A549 (cell line): Measurements from ENCODE around the gene CRACR2B. TPM values are rescaled to one million over a fixed set of nuclear protein-coding genes. Genes with fewer than 3 reads are reported as not detected.

Source experiments
- ATAC-seq, 2 experiments: fragments of 200-7000 bp in 1 of 2; fragments of >200 bp in 1 of 2; cut with Nextera tagmentation in 1 of 2; cut with Tn5 transposase in 1 of 2; 3 replicates each; pipeline versions ENCODE4 v1.8.0 to v1.9.1; 2018 to 2020; ENCODE audit warnings: mild to moderate bottlenecking in 1 of 2, moderate library complexity in 1 of 2
- CTCF ChIA-PET: fragments of 300-600 bp; sonication (Branson Sonifier 250); formaldehyde crosslinking; extraction: SDS; loops from one replicate; lab custom pipeline; 2021; ENCODE audit warnings: antibody characterized with exemption, inconsistent platforms; lab: Yijun Ruan, JAX
- POLR2A ChIA-PET: fragments of 350-600 bp; formaldehyde crosslinking; extraction: SDS; loops from one replicate; lab custom pipeline; 2021; ENCODE audit warnings: antibody characterized with exemption, inconsistent platforms; lab: Yijun Ruan, JAX
- DNase-seq, 2 experiments: peaks; one replicate each; pipeline versions ENCODE4 v3.0.0 to v3.0.0-alpha.2; 2011 to 2016; ENCODE audit warnings: low read depth in 1 of 2, low spot score in 1 of 2
- FAIRE-seq: peaks from 2 replicates; lab custom pipeline; 2011; peaks lifted over from hg19 to GRCh38; lab: Jason Lieb, UNC
- H3K27ac ChIP-seq, 2 experiments: fragments of >200 bp; sonication (Bioruptor Twin); formaldehyde crosslinking; 3 replicates each; pipeline ENCODE4 v1.5.1; 2016 to 2017
- H3K4me1 ChIP-seq: fragments of >200 bp; sonication (Bioruptor Twin); formaldehyde crosslinking; 3 replicates; pipeline ENCODE4 v1.6.1; 2016
- H3K4me2 ChIP-seq: fragments of >200 bp; sonication (Bioruptor Twin); formaldehyde crosslinking; 3 replicates; pipeline ENCODE4 v1.6.1; 2016
- H3K4me3 ChIP-seq: fragments of >200 bp; sonication (Bioruptor Twin); formaldehyde crosslinking; 3 replicates; pipeline ENCODE4 v1.5.1; 2016
- H3K9me3 ChIP-seq: fragments of >200 bp; sonication (Bioruptor Twin); formaldehyde crosslinking; 3 replicates; pipeline ENCODE4 v1.6.1; 2016
- BHLHE40 ChIP-seq: IDR thresholded peaks from 2 replicates; pipeline ENCODE4 v1.6.1; 2012; ENCODE audit warnings: low read depth, low read length, inconsistent platforms
- CBX8 ChIP-seq: fragments of 200-600 bp; sonication (generic); IDR thresholded peaks from 2 replicates; pipeline ENCODE4 v1.6.1; 2016
- ESRRA ChIP-seq: fragments of 150-350 bp; IDR thresholded peaks from 2 replicates; pipeline ENCODE4 v1.6.1; 2014; ENCODE audit warnings: mild to moderate bottlenecking, low read length, borderline replicate concordance
- FOSB ChIP-seq: fragments of 250-450 bp; sonication (Bioruptor Pico); IDR thresholded peaks from 2 replicates; pipeline ENCODE4 v1.5.0; 2020; ENCODE audit warnings: mild to moderate bottlenecking, moderate library complexity
- FOXS1 ChIP-seq: fragments of 250-450 bp; sonication (Bioruptor Pico); IDR thresholded peaks from 2 replicates; pipeline ENCODE4 v1.5.0; 2020; ENCODE audit warnings: mild to moderate bottlenecking, moderate library complexity
- HDAC2 ChIP-seq: fragments of 200-600 bp; sonication (generic); IDR thresholded peaks from 2 replicates; pipeline ENCODE4 v1.6.1; 2016
- JUN ChIP-seq, 2 experiments: fragments of >200 bp; sonication (Bioruptor Twin); formaldehyde crosslinking; IDR thresholded peaks; 2 replicates in 1 of 2; 3 replicates in 1 of 2; pipeline ENCODE4 v1.6.1; 2016 to 2017
- KDM5A ChIP-seq: fragments of 200-600 bp; sonication (generic); IDR thresholded peaks from 2 replicates; pipeline ENCODE4 v1.6.1; 2016; ENCODE audit warnings: antibody characterized with exemption, mild to moderate bottlenecking
- NFE2L2 ChIP-seq: fragments of 150-350 bp; conservative IDR thresholded peaks from 2 replicates; pipeline ENCODE4 v1.6.1; 2014; ENCODE audit warnings: low read length
- POLR2AphosphoS2 ChIP-seq: conservative IDR thresholded peaks from 2 replicates; pipeline ENCODE4 v1.6.1; 2012; ENCODE audit warnings: low read length, improper control_type of control experiment, inconsistent platforms
- RARB ChIP-seq: fragments of 250-450 bp; sonication (Bioruptor Pico); IDR thresholded peaks from 2 replicates; pipeline ENCODE4 v1.8.0; 2021; ENCODE audit warnings: mild to moderate bottlenecking, moderate library complexity
- ZSCAN20 ChIP-seq: fragments of 250-450 bp; sonication (Bioruptor Pico); IDR thresholded peaks from 2 replicates; pipeline ENCODE4 v1.8.0; 2022; ENCODE audit warnings: mild to moderate bottlenecking, moderate library complexity
- WGBS: methylation state at CpG from one replicate; pipeline ENCODE4 v1.1.6; 2017; ENCODE audit errors: missing lambda C conversion rate; 5-methylcytosine and 5-hydroxymethylcytosine counted together
- polyA plus RNA-seq, 4 experiments: library from polyadenylated mRNA; depleted of rRNA in 3 of 4; stranded (reverse); fragments of >200 nt; fragmentation: RNase III in 1 of 4; extraction: RNeasy Plus Mini Kit Qiagen cat#74134 plus additional on column Dnase treatment in 1 of 4; gene quantifications; 2 replicates in 3 of 4; 3 replicates in 1 of 4; pipeline ENCODE4 v1.2.3, GENCODE V29; 2011 to 2017
- TF ChIP-seq, protein P1 (sequence below): fragments of 200-600 bp; sonication (generic); IDR thresholded peaks from 2 replicates; pipeline ENCODE4 v1.6.1; 2016; ENCODE audit warnings: antibody characterized with exemption, mild to moderate bottlenecking, moderate library complexity
- TF ChIP-seq, protein P2 (sequence below): fragments of >200 bp; sonication (Bioruptor Twin); formaldehyde crosslinking; IDR thresholded peaks from 3 replicates; pipeline ENCODE4 v1.6.1; 2016
- TF ChIP-seq, protein P3 (sequence below): IDR thresholded peaks from 2 replicates; pipeline ENCODE4 v1.6.1; 2012
- TF ChIP-seq, protein P4 (sequence below): fragments of 150-350 bp; IDR thresholded peaks from 2 replicates; pipeline ENCODE4 v1.6.1; 2014; ENCODE audit warnings: low read depth, mild to moderate bottlenecking, low read length
- TF ChIP-seq, protein P5 (sequence below): fragments of >200 bp; sonication (Bioruptor Twin); formaldehyde crosslinking; IDR thresholded peaks from 3 replicates; pipeline ENCODE4 v1.5.1; 2016
- TF ChIP-seq, protein P6 (sequence below): IDR thresholded peaks from 2 replicates; pipeline ENCODE4 v1.6.1; 2012
- TF ChIP-seq, protein P7 (sequence below): fragments of 250-450 bp; sonication (Bioruptor Pico); IDR thresholded peaks from 2 replicates; pipeline ENCODE4 v1.5.0; 2021; ENCODE audit warnings: mild to moderate bottlenecking, moderate library complexity, borderline replicate concordance

The CRACR2B gene
- polyA plus RNA-seq, 2 of the 4 experiments (the other 2 are of a cell fraction), result 1.2 to 3.0 TPM

DNA sequence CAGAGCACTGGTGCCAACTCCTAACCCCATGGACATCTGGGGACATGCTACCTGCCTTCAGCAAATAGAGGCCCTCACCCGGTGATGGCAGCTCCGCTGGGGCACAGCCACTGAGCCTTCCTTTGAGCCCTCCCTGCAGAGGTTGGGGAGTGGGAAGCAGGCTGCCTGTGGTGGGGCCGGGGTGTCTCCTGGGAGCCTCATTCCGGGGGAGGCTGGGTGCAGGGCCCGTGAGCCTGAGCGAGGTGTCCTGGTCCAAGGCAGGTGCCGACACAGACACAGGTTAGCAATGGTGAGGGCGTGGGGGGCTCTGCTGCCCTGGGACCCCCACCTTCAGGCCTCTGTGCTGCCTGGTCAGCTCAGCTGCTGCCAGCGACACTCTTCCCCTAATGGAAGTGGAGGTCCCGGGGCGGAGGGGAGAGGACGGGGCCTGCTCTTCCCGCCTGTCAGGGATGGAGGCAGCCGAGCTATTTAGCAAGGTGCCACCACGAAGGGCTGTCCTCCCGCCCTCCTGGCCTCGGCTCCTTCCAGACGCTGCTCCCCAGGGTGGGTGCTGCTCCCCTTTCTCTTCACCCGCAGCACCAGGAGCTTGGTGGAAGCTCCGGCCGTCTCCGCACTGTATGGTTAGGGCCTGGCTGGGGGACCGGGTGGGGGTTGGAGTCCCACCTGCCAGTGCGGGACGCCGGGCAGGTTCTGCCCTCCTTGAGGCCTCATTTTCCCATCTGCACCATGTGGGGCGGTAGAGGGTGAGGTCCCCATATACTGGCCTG is 26.1 kb downstream of the CRACR2B start:
- TF ChIP-seq, protein P1, sequence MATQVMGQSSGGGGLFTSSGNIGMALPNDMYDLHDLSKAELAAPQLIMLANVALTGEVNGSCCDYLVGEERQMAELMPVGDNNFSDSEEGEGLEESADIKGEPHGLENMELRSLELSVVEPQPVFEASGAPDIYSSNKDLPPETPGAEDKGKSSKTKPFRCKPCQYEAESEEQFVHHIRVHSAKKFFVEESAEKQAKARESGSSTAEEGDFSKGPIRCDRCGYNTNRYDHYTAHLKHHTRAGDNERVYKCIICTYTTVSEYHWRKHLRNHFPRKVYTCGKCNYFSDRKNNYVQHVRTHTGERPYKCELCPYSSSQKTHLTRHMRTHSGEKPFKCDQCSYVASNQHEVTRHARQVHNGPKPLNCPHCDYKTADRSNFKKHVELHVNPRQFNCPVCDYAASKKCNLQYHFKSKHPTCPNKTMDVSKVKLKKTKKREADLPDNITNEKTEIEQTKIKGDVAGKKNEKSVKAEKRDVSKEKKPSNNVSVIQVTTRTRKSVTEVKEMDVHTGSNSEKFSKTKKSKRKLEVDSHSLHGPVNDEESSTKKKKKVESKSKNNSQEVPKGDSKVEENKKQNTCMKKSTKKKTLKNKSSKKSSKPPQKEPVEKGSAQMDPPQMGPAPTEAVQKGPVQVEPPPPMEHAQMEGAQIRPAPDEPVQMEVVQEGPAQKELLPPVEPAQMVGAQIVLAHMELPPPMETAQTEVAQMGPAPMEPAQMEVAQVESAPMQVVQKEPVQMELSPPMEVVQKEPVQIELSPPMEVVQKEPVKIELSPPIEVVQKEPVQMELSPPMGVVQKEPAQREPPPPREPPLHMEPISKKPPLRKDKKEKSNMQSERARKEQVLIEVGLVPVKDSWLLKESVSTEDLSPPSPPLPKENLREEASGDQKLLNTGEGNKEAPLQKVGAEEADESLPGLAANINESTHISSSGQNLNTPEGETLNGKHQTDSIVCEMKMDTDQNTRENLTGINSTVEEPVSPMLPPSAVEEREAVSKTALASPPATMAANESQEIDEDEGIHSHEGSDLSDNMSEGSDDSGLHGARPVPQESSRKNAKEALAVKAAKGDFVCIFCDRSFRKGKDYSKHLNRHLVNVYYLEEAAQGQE, result no peak
- TF ChIP-seq, protein P2, sequence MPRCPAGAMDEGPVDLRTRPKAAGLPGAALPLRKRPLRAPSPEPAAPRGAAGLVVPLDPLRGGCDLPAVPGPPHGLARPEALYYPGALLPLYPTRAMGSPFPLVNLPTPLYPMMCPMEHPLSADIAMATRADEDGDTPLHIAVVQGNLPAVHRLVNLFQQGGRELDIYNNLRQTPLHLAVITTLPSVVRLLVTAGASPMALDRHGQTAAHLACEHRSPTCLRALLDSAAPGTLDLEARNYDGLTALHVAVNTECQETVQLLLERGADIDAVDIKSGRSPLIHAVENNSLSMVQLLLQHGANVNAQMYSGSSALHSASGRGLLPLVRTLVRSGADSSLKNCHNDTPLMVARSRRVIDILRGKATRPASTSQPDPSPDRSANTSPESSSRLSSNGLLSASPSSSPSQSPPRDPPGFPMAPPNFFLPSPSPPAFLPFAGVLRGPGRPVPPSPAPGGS, result no peak
- TF ChIP-seq, protein P3, sequence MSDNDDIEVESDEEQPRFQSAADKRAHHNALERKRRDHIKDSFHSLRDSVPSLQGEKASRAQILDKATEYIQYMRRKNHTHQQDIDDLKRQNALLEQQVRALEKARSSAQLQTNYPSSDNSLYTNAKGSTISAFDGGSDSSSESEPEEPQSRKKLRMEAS, result no peak
- TF ChIP-seq JUN (IDR thresholded peaks at IDR 0.05), result no peak
- TF ChIP-seq, protein P4, sequence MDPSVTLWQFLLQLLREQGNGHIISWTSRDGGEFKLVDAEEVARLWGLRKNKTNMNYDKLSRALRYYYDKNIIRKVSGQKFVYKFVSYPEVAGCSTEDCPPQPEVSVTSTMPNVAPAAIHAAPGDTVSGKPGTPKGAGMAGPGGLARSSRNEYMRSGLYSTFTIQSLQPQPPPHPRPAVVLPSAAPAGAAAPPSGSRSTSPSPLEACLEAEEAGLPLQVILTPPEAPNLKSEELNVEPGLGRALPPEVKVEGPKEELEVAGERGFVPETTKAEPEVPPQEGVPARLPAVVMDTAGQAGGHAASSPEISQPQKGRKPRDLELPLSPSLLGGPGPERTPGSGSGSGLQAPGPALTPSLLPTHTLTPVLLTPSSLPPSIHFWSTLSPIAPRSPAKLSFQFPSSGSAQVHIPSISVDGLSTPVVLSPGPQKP, result no peak
- no peak for TF ChIP-seq ESRRA
- TF ChIP-seq, protein P5, sequence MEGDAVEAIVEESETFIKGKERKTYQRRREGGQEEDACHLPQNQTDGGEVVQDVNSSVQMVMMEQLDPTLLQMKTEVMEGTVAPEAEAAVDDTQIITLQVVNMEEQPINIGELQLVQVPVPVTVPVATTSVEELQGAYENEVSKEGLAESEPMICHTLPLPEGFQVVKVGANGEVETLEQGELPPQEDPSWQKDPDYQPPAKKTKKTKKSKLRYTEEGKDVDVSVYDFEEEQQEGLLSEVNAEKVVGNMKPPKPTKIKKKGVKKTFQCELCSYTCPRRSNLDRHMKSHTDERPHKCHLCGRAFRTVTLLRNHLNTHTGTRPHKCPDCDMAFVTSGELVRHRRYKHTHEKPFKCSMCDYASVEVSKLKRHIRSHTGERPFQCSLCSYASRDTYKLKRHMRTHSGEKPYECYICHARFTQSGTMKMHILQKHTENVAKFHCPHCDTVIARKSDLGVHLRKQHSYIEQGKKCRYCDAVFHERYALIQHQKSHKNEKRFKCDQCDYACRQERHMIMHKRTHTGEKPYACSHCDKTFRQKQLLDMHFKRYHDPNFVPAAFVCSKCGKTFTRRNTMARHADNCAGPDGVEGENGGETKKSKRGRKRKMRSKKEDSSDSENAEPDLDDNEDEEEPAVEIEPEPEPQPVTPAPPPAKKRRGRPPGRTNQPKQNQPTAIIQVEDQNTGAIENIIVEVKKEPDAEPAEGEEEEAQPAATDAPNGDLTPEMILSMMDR, result no peak
- TF ChIP-seq POLR2AphosphoS2, result no peak
- TF ChIP-seq, protein P6, sequence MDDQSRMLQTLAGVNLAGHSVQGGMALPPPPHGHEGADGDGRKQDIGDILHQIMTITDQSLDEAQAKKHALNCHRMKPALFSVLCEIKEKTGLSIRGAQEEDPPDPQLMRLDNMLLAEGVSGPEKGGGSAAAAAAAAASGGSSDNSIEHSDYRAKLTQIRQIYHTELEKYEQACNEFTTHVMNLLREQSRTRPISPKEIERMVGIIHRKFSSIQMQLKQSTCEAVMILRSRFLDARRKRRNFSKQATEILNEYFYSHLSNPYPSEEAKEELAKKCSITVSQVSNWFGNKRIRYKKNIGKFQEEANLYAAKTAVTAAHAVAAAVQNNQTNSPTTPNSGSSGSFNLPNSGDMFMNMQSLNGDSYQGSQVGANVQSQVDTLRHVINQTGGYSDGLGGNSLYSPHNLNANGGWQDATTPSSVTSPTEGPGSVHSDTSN, result no peak
- no peak for TF ChIP-seq FOSB (CRISPR knock-in tag)
- no peak for TF ChIP-seq HDAC2
- TF ChIP-seq NFE2L2, result no peak
- TF ChIP-seq KDM5A, result no peak
- no peak for TF ChIP-seq CBX8
- no peak for TF ChIP-seq BHLHE40
- TF ChIP-seq RARB (CRISPR knock-in tag), result no peak
- no peak for TF ChIP-seq ZSCAN20
- TF ChIP-seq, protein P7, sequence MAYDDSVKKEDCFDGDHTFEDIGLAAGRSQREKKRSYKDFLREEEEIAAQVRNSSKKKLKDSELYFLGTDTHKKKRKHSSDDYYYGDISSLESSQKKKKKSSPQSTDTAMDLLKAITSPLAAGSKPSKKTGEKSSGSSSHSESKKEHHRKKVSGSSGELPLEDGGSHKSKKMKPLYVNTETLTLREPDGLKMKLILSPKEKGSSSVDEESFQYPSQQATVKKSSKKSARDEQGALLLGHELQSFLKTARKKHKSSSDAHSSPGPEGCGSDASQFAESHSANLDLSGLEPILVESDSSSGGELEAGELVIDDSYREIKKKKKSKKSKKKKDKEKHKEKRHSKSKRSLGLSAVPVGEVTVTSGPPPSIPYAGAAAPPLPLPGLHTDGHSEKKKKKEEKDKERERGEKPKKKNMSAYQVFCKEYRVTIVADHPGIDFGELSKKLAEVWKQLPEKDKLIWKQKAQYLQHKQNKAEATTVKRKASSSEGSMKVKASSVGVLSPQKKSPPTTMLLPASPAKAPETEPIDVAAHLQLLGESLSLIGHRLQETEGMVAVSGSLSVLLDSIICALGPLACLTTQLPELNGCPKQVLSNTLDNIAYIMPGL (CRISPR knock-in tag), result no peak
- TF ChIP-seq FOXS1 (CRISPR knock-in tag), result no peak
- ATAC-seq (no peak), FAIRE-seq (no peak), DNase-seq (no peak)
- CTCF ChIA-PET, result interaction anchor here (1.1 to 9.0 kb wide), 6 partner anchors 7 to 197 kb away, joined by 3 to 37 read pairs (median 12); no protein-coding TSS in a partner anchor
- H3K4me1 ChIP-seq, result peaks cover 37% of the 10 kb centered on the region
- POLR2A ChIA-PET, result no interaction called here
- no peak overlapping the region for H3K4me3 ChIP-seq
- H3K4me2 ChIP-seq, result no peak overlapping the region
- 0 out of 6 replicates have a peak overlapping the region, but pooled peaks of 1 of the 2 experiments have one; percentile 18 for H3K27ac ChIP-seq
- H3K9me3 ChIP-seq, result no peaks in the 10 kb centered on the region
- 95% methylated on average over 22 of the region's 27 CpGs for WGBS
